ENCODE results near the gene UBE2D2. TPM values are rescaled to one million over a fixed set of nuclear protein-coding genes. Genes with fewer than 3 reads are reported as not detected.

The UBE2D2 gene
- total RNA-seq, 6 experiments from 2014 or later: 38.3 to 68.3 (median 53.1) TPM

DNA sequence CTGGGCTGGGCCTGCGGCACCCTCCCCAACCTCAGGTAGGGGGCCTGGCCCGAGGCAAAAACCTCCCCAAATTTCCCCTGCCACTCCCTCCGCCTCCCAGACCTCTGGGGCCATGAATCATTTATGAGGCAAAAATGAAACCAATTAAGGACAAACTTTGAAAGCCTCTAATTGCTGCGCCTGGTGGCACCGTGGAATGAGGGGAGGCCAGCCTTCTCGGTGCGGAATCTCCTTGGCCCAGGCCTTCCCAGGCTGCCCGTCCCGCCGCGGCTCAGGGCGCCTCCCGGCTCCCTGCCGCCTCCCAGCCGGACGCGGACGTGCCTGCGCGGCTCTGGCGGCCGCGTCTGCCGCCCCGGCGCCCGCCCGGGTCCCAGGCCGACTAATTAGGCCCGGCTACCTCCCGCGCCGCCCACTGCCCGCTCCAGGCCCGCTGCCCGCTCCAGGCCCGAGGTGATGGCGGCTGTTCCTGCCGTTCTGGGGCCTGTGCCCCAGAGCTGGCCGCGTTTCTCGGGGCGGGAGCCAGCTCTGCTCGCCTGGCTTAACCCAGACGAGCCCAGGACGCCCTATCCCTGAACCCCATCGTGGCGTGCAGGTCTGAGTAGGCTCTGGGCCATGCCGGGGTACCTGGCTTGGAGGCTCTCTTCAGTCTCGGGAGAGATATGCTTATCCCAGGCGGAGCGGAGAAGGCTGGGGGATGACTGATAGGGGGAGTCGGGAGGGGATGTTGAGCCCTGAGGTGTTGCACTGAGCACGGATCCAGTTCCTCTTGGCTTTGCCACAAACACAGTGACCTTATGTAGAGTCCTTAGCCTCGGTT lies 107.1 kb downstream of the UBE2D2 start:
- H3K4me1 ChIP-seq: peaks cover 0 to 96% (median 50%) of the 10 kb centered on the region in 4 donors
- WGBS (ENCODE audit: insufficient coverage, low coverage, low lambda C conversion rate, missing lambda C conversion rate): 6% methylated on average over 12 of the region's 55 CpGs
- DNase-seq (no peak), ATAC-seq (peak; percentile 3 to 19 (median 10))
- H3K27me3 ChIP-seq: no peaks in the 10 kb centered on the region
- TF ChIP-seq POLR2A (IDR thresholded peaks at IDR 0.05): no peak
- TF ChIP-seq, protein P1, sequence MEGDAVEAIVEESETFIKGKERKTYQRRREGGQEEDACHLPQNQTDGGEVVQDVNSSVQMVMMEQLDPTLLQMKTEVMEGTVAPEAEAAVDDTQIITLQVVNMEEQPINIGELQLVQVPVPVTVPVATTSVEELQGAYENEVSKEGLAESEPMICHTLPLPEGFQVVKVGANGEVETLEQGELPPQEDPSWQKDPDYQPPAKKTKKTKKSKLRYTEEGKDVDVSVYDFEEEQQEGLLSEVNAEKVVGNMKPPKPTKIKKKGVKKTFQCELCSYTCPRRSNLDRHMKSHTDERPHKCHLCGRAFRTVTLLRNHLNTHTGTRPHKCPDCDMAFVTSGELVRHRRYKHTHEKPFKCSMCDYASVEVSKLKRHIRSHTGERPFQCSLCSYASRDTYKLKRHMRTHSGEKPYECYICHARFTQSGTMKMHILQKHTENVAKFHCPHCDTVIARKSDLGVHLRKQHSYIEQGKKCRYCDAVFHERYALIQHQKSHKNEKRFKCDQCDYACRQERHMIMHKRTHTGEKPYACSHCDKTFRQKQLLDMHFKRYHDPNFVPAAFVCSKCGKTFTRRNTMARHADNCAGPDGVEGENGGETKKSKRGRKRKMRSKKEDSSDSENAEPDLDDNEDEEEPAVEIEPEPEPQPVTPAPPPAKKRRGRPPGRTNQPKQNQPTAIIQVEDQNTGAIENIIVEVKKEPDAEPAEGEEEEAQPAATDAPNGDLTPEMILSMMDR (IDR thresholded peaks at IDR 0.05): no peak
- H3K36me3 ChIP-seq: no peaks in the 10 kb centered on the region
- H3K4me3 ChIP-seq: peak overlapping the region; percentile 15 to 39 (median 20)
- peak overlapping the region; percentile 56 to 74 (median 66) for H3K27ac ChIP-seq
- intact Hi-C loops (cut with DNase I): no loop called here
- H3K9me3 ChIP-seq: no peaks in the 10 kb centered on the region

DNA sequence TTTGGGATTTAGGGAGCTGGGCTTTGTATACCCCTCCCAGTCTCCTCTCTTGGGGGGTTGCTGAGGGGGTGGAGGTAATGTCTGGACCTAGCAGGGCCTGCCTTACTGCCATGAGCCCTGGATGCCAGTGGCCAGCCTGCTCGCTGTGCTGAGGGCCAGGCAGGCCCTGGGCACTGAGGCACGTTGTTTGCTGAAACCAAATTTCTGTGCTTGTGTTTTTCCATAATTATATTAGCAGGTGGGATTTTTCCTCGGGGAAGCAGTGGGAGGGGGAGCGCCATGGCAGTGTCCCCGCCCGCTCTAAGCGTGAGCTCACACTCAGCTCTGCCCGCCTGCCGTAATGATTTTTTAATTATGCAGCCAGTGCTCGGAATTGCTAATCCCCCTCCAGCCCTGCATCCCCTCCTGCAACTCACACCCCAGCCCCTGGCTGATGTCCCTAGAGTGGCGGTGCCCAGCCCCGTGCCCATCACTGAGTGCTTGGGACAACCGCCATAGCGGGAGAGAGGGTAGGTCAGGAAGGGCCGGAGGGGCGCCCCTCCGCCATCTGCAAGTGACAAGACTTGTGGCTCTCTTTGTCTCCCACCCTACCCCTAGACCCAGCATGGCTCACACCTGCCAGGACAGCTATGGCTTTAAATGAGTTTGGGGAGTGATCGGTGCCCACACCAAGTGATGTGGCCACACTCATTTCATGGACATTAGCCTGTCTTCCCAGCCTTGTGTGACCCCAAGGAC lies 108.0 kb downstream of the UBE2D2 start:
- H3K4me3 ChIP-seq: peak overlapping the region in 1 of 3 donors; percentile 39
- WGBS (ENCODE audit: insufficient coverage, low coverage, low lambda C conversion rate, missing lambda C conversion rate): 58% methylated on average over 10 of the region's 18 CpGs
- DNase-seq (no peak), ATAC-seq (no peak)
- peak overlapping the region; percentile 10 to 74 (median 66) for H3K27ac ChIP-seq
- TF ChIP-seq POLR2A (IDR thresholded peaks at IDR 0.05): no peak
- TF ChIP-seq, protein P1 (IDR thresholded peaks at IDR 0.05): no peak
- no peaks in the 10 kb centered on the region for H3K9me3 ChIP-seq
- no peaks in the 10 kb centered on the region for H3K27me3 ChIP-seq
- no peaks in the 10 kb centered on the region for H3K36me3 ChIP-seq
- intact Hi-C loops (cut with DNase I): no loop called here
- H3K4me1 ChIP-seq: peaks cover 0 to 95% (median 47%) of the 10 kb centered on the region in 4 donors

DNA sequence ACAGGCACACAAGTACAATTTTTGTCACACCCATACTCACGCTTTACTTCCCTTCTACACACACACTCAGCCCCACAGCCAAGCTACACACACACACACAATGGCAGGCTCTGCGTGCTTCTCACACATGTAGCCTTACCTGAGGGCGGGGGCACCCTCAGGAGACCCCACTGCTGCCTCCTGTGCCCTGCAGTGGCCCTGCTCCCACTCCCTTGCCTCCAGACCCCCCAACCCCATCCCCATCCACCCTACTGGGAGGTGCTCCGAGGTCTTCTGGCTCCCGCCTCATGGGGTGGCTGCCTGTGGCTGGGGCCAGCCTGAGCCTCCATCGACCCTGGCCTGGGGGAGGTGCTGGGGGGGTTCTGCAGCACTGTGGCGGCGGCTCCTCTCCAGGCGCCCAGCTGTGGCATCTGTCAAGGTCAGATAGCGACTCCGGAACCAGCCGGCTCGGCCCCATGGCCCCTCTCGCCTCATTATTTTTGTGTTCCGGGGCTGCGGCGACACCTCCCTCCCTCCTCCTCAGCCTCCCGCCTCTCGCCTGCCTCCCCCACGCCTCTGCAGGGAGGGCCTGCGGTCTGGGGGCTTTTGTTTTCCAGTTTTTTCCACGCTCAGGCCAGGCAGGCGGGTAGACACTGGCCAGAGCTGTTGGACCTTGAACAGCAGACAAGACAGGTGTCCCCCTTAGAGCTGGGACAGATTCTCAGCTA lies 108.7 kb downstream of the UBE2D2 start:
- whole genome bisulfite sequencing (ENCODE audit: insufficient coverage, low coverage, low lambda C conversion rate, missing lambda C conversion rate): 19% methylated on average over 11 of the region's 23 CpGs
- intact Hi-C loops (cut with DNase I): no loop called here
- Histone ChIP-seq H3K9me3 (no peaks in the 10 kb centered on the region), H3K27me3 (no peaks in the 10 kb centered on the region), H3K4me3 (peak overlapping the region in 2 of 3 donors; percentile 2 to 14), H3K4me1 (peaks cover 0 to 95% (median 47%) of the 10 kb centered on the region in 4 donors), H3K27ac (peak overlapping the region; percentile 10 to 74 (median 43)), H3K36me3 (no peaks in the 10 kb centered on the region)
- ATAC-seq: peak in 2 of 4 donors; percentile 2 to 3
- no peak for DNase-seq
- TF ChIP-seq POLR2A (IDR thresholded peaks at IDR 0.05): no peak
- TF ChIP-seq, protein P1 (IDR thresholded peaks at IDR 0.05): no peak

DNA sequence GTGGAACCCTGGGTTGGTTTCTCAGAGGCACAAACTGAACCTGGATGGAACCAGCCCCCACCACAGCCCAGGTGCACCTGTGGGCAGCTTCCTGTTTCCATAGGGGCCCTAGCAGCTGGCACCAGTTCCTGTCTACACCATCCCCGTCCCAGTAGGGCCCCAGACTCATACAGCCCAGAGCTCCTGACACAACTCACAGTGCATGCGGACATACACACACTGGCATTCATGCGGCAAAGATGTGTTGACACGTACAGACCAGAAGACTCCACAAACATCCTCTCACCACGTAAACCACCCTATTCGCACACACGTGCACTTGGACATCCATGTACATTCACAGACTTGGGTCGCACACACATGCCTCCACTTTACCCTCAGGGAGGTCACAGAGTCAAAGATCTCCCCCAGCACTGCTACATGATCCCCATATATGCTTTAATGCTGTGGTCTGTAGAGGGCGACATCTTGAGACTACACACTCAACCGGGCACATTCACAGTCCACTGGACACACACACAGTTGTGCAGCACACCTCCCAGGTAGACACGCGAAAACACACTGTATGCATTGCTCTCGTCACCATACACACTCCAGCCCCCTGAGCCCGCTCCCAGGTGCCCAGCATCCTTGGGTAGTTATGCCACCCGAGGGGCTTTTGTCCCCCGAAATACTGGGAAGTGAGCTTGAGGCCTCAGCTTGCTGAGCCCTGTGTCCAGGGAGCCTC lies 109.4 kb downstream of the UBE2D2 start:
- Histone ChIP-seq H3K4me3 (peak overlapping the region in 1 of 3 donors; percentile 2), H3K27ac (peak overlapping the region; percentile 43 to 74 (median 47)), H3K27me3 (no peaks in the 10 kb centered on the region), H3K36me3 (no peaks in the 10 kb centered on the region), H3K9me3 (no peaks in the 10 kb centered on the region), H3K4me1 (peaks cover 0 to 95% (median 47%) of the 10 kb centered on the region in 4 donors)
- intact Hi-C loops (cut with DNase I): no loop called here
- TF ChIP-seq, protein P1 (IDR thresholded peaks at IDR 0.05): peak in 2 of 4 donors; percentile 12 to 25
- no peak for TF ChIP-seq POLR2A (IDR thresholded peaks at IDR 0.05)
- no peak for DNase-seq
- peak in 1 of 4 donors; percentile 9 for ATAC-seq
- WGBS (ENCODE audit: insufficient coverage, low coverage, low lambda C conversion rate, missing lambda C conversion rate): 57% methylated on average over 6 of the region's 16 CpGs
